Tibial nerve (tissue), 4 donors: ENCODE data around the gene KLF11. TPM values are rescaled to one million over a fixed set of nuclear protein-coding genes. Genes with fewer than 3 reads are reported as not detected.
A peak's percentile ranks its signal among the peaks of the same experiment; 100 is the strongest.

Experiments used
- DNase-seq, 2 donors: peaks; one replicate each; pipeline ENCODE4 v3.0.0-alpha.2; 2019; ENCODE audit warnings: low spot score in 2 of 2
- H3K27ac ChIP-seq, 4 donors: fragments of 200-600 bp; sonication (generic) in 3 of 4; one replicate each; pipeline ENCODE4 v1.5.1; 2017 to 2019; ENCODE audit warnings: mild to moderate bottlenecking in 1 of 4
- H3K27me3 ChIP-seq, 2 donors: fragments of 200-600 bp; sonication (generic) in 1 of 2; one replicate each; pipeline versions ENCODE4 v1.5.1 to v1.6.0; 2017 to 2019
- H3K36me3 ChIP-seq, 3 donors: fragments of 200-600 bp; sonication (generic); one replicate each; pipeline ENCODE4 v1.5.1; 2018 to 2019
- H3K4me1 ChIP-seq, 4 donors: fragments of 200-600 bp; sonication (generic) in 3 of 4; one replicate each; pipeline ENCODE4 v1.5.1; 2017 to 2019
- H3K4me3 ChIP-seq, 4 donors: fragments of 200-600 bp; sonication (generic) in 3 of 4; one replicate each; pipeline ENCODE4 v1.5.1; 2017 to 2019; ENCODE audit warnings: mild to moderate bottlenecking in 1 of 4, moderate library complexity in 1 of 4
- H3K9me3 ChIP-seq, 4 donors: fragments of 200-600 bp; sonication (generic) in 3 of 4; one replicate each; pipeline ENCODE4 v1.5.1; 2017 to 2019
- EP300 ChIP-seq, 2 donors: sonication (generic); formaldehyde crosslinking; IDR thresholded peaks; one replicate each; pipeline ENCODE4 v1.6.1; 2017; ENCODE audit warnings: antibody characterized with exemption in 2 of 2, mild to moderate bottlenecking in 1 of 2
- POLR2A ChIP-seq, 2 donors: fragments of 450-650 bp; IDR thresholded peaks; one replicate each; pipeline ENCODE4 v1.6.1; 2017; ENCODE audit warnings: antibody characterized with exemption in 2 of 2, mild to moderate bottlenecking in 2 of 2, moderate library complexity in 2 of 2
- WGBS, 2 donors: methylation state at CpG; one replicate each; pipeline ENCODE4 v1.1.5; 2018; 5-methylcytosine and 5-hydroxymethylcytosine counted together
- total RNA-seq, 4 donors: library from RNA; depleted of rRNA; stranded (reverse); fragments of >200 nt; gene quantifications; one replicate each; pipeline ENCODE4 v1.1.0, GENCODE V29; 2016
- TF ChIP-seq, protein P1 (sequence below), 5 experiments: fragments of 200-600 bp in 3 of 5; fragments of 450-650 bp in 2 of 5; sonication (generic) in 3 of 5; IDR thresholded peaks; one replicate each; pipeline ENCODE4 v1.5.1; 2016 to 2019; ENCODE audit warnings: antibody characterized with exemption in 5 of 5, mild to moderate bottlenecking in 3 of 5, moderate library complexity in 2 of 5

KLF11 gene
- total RNA-seq, 4 donors from 2014 or later: 17.1 to 23.7 (median 20.9) TPM

- no peaks in the 10 kb centered on the region for H3K9me3 ChIP-seq
- no peaks in the 10 kb centered on the region for H3K27me3 ChIP-seq
- TF ChIP-seq, protein P1, sequence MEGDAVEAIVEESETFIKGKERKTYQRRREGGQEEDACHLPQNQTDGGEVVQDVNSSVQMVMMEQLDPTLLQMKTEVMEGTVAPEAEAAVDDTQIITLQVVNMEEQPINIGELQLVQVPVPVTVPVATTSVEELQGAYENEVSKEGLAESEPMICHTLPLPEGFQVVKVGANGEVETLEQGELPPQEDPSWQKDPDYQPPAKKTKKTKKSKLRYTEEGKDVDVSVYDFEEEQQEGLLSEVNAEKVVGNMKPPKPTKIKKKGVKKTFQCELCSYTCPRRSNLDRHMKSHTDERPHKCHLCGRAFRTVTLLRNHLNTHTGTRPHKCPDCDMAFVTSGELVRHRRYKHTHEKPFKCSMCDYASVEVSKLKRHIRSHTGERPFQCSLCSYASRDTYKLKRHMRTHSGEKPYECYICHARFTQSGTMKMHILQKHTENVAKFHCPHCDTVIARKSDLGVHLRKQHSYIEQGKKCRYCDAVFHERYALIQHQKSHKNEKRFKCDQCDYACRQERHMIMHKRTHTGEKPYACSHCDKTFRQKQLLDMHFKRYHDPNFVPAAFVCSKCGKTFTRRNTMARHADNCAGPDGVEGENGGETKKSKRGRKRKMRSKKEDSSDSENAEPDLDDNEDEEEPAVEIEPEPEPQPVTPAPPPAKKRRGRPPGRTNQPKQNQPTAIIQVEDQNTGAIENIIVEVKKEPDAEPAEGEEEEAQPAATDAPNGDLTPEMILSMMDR (IDR thresholded peaks at IDR 0.05): no peak
- TF ChIP-seq POLR2A (IDR thresholded peaks at IDR 0.05) (no peak), EP300 (IDR thresholded peaks at IDR 0.05) (no peak)
- no peaks in the 10 kb centered on the region for H3K36me3 ChIP-seq
- WGBS, 2 donors: 88 to 92% methylated on average over 9 of the region's 9 CpGs
- DNase-seq: no peak
- no peak overlapping the region for H3K4me3 ChIP-seq
- H3K27ac ChIP-seq: peak overlapping the region in 1 of 4 donors; percentile 63
- peaks cover 0 to 13% (median 2%) of the 10 kb centered on the region in 4 donors for H3K4me1 ChIP-seq
Measured at GRCh38 chr2:10002681-10003080, 40.7 kb upstream of the KLF11 start.

GRCh38 chr2:10003206-10004125, 39.9 kb upstream of the KLF11 start:
- Histone ChIP-seq H3K36me3 (no peaks in the 10 kb centered on the region), H3K27me3 (no peaks in the 10 kb centered on the region), H3K9me3 (no peaks in the 10 kb centered on the region), H3K27ac (peak overlapping the region in 2 of 4 donors; percentile 32 to 63), H3K4me3 (no peak overlapping the region), H3K4me1 (peaks cover 0 to 21% (median 6%) of the 10 kb centered on the region in 4 donors)
- 80 to 85% methylated on average over 20 of the region's 20 CpGs for WGBS, 2 donors
- DNase-seq: no peak
- TF ChIP-seq POLR2A (IDR thresholded peaks at IDR 0.05) (no peak), EP300 (IDR thresholded peaks at IDR 0.05) (peak; percentile 29 to 82)

DNA sequence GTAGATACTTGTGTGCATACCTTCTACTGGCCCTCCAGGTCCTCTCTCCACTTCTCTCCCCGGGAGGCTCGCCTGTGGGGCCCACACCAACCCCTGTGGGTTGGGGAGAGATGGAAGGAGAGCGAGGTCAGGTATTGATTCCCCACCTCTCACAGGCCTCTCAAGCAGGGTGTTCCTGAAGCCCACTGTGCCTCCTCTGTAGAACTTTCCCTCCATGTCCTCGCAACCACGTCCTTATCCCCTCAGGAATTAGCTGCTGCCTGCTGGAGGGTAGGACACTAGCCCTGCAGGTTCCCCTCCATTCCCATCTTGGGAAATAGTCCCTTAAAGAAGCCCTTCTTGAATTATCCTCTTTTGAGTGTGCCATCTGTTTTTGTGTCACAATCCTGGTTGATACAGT, 38.9 kb upstream of the KLF11 start:
- WGBS, 2 donors: 90 to 91% methylated on average over 5 of the region's 5 CpGs
- no peaks in the 10 kb centered on the region for H3K36me3 ChIP-seq
- H3K4me3 ChIP-seq: no peak overlapping the region
- no peaks in the 10 kb centered on the region for H3K9me3 ChIP-seq
- H3K27ac ChIP-seq: peak overlapping the region in 2 of 4 donors; percentile 27 to 32
- TF ChIP-seq, protein P1 (IDR thresholded peaks at IDR 0.05): no peak
- no peak for TF ChIP-seq POLR2A (IDR thresholded peaks at IDR 0.05)
- TF ChIP-seq EP300 (IDR thresholded peaks at IDR 0.05): no peak
- DNase-seq: no peak
- no peaks in the 10 kb centered on the region for H3K27me3 ChIP-seq
- peaks cover 0 to 28% (median 11%) of the 10 kb centered on the region in 4 donors for H3K4me1 ChIP-seq

DNA sequence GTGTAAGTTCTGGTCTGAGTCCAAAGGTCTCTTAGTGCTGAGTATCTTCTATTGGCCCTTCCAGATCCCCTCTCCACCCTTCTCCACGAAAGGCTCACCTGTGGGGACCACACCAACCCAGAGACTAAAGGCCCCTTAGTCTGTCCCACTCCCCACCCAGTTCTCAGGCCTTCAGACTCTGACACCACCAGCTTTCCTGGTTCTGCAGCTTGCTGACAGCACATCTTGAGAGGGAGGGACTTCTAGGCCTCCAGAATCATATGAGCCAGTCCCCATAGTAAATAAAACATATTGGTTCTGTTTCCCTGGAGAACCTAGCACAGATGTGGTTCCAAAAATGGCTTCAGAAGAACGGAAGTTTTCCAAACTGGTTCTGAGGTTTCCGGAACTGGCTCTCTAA, 38.5 kb upstream of the KLF11 start:
- TF ChIP-seq, protein P1 (IDR thresholded peaks at IDR 0.05): no peak
- TF ChIP-seq EP300 (IDR thresholded peaks at IDR 0.05) (no peak), POLR2A (IDR thresholded peaks at IDR 0.05) (no peak)
- 69 to 88% methylated on average over 3 of the region's 3 CpGs for WGBS, 2 donors

DNA sequence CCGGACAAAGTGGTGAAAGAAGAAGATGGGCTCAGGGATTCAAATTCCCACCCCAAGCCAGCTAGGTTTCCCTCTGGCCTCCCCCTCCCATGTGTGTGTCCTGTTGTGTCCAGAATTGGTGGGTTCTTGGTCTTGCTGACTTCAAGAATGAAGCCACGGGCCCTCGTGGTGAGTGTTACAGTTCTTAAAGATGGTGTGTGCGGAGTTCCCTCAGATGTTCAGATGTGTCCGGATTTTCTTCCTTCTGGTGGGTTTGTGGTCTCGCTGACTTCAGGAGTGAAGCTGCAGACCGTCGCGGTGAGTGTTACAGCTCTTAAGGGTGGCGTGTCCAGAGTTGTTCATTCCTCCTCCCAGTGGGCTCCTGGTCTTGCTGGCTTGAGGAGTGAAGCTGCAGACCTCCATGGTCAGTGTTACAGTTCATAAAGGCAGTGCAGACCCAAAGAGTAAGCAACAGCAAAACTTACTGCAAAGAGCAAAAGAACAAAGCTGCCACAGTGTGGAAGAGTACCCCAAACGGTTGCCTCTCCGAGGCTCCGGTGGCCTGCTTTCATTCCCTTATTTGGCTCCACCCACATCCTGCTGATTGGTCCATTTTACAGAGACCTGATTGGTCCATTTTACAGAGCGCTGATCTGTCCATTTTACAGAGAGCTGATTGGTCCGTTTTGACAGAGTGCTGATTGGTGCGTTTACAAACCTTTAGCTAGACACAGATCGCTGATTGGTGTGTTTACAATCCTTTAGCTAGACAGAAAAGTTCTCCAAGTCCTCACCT, 37.7 kb upstream of the KLF11 start:
- H3K4me3 ChIP-seq: no peak overlapping the region
- 92 to 93% methylated on average over 17 of the region's 17 CpGs for WGBS, 2 donors
- H3K27me3 ChIP-seq: no peaks in the 10 kb centered on the region
- no peak overlapping the region for H3K27ac ChIP-seq
- H3K4me1 ChIP-seq: peaks cover 0 to 41% (median 21%) of the 10 kb centered on the region in 4 donors
- H3K36me3 ChIP-seq: no peaks in the 10 kb centered on the region
- H3K9me3 ChIP-seq: no peaks in the 10 kb centered on the region
- TF ChIP-seq EP300 (IDR thresholded peaks at IDR 0.05): no peak
- no peak for TF ChIP-seq POLR2A (IDR thresholded peaks at IDR 0.05)
- TF ChIP-seq, protein P1 (IDR thresholded peaks at IDR 0.05): no peak
- DNase-seq: no peak

More for the DNA sequence above, 38.5 kb upstream of the KLF11 start:
- no peak for DNase-seq
- Histone ChIP-seq H3K36me3 (no peaks in the 10 kb centered on the region), H3K9me3 (no peaks in the 10 kb centered on the region), H3K4me3 (no peak overlapping the region), H3K27ac (no peak overlapping the region), H3K4me1 (peaks cover 0 to 33% (median 14%) of the 10 kb centered on the region in 4 donors), H3K27me3 (no peaks in the 10 kb centered on the region)
